Mesothelial cell of epicardium (in vitro differentiated cells): Measurements from ENCODE around the gene N4BP3. TPM values are rescaled to one million over a fixed set of nuclear protein-coding genes. Genes with fewer than 3 reads are reported as not detected.
"Not testable (repeated sequence)": the region's sequence is repeated elsewhere in the genome, so short reads cannot be mapped to it uniquely, and the experiment has no call there.

ENCODE experiments used
- DNase-seq, 2 experiments: peaks; one replicate each; pipeline ENCODE4 v3.0.0; 2021; ENCODE audit warnings: low spot score in 2 of 2; ENCODE audit not compliant: unreplicated experiment in 2 of 2
- H3K27ac Mint-ChIP-seq: 2 replicates; pipeline ENCODE4 v1.8.0; 2021; ENCODE audit warnings: mixed read lengths
- H3K27me3 Mint-ChIP-seq: 2 replicates; pipeline ENCODE4 v1.8.0; 2021; ENCODE audit warnings: low read depth, mixed read lengths
- H3K36me3 Mint-ChIP-seq: 2 replicates; pipeline ENCODE4 v1.8.0; 2021; ENCODE audit warnings: mixed read lengths
- H3K4me1 Mint-ChIP-seq: 2 replicates; pipeline ENCODE4 v1.8.0; 2021; ENCODE audit warnings: mixed read lengths
- H3K4me3 Mint-ChIP-seq: 2 replicates; pipeline ENCODE4 v1.8.0; 2021; ENCODE audit warnings: mild to moderate bottlenecking, moderate library complexity, mixed read lengths
- H3K9me3 Mint-ChIP-seq: 2 replicates; pipeline ENCODE4 v1.8.0; 2021; ENCODE audit warnings: mixed read lengths
- total RNA-seq: library from RNA; stranded (reverse); gene quantifications from 3 replicates; pipeline ENCODE4 v1.2.1, GENCODE V29; 2021
- TF ChIP-seq, protein P1 (sequence below): fragments of 200-600 bp; sonication (generic); IDR thresholded peaks from one replicate; pipeline ENCODE4 v1.5.0; 2021; ENCODE audit warnings: antibody characterized with exemption; ENCODE audit not compliant: unreplicated experiment

N4BP3 gene
- total RNA-seq, 1 donor from 2014 or later = 1.8 TPM

- Mint-ChIP-seq H3K36me3 (no peaks in the 10 kb centered on the region), H3K9me3 (no peaks in the 10 kb centered on the region), H3K27me3 (no peaks in the 10 kb centered on the region), H3K27ac (peak overlapping the region; percentile 97), H3K4me3 (peak overlapping the region; percentile 22), H3K4me1 (peaks cover 36% of the 10 kb centered on the region)
- TF ChIP-seq, protein P1, sequence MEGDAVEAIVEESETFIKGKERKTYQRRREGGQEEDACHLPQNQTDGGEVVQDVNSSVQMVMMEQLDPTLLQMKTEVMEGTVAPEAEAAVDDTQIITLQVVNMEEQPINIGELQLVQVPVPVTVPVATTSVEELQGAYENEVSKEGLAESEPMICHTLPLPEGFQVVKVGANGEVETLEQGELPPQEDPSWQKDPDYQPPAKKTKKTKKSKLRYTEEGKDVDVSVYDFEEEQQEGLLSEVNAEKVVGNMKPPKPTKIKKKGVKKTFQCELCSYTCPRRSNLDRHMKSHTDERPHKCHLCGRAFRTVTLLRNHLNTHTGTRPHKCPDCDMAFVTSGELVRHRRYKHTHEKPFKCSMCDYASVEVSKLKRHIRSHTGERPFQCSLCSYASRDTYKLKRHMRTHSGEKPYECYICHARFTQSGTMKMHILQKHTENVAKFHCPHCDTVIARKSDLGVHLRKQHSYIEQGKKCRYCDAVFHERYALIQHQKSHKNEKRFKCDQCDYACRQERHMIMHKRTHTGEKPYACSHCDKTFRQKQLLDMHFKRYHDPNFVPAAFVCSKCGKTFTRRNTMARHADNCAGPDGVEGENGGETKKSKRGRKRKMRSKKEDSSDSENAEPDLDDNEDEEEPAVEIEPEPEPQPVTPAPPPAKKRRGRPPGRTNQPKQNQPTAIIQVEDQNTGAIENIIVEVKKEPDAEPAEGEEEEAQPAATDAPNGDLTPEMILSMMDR = no peak
- DNase-seq = no peak
Observed at GRCh38 chr5:178123966-178124925, 10.9 kb downstream of the N4BP3 start.

GRCh38 chr5:178125253-178125906 lies 12.0 kb downstream of the N4BP3 start:
- H3K4me3 Mint-ChIP-seq = no peak overlapping the region
- no peaks in the 10 kb centered on the region for H3K9me3 Mint-ChIP-seq
- TF ChIP-seq, protein P1 = no peak
- peaks cover 36% of the 10 kb centered on the region for H3K4me1 Mint-ChIP-seq
- H3K36me3 Mint-ChIP-seq = no peaks in the 10 kb centered on the region
- H3K27ac Mint-ChIP-seq = no peak overlapping the region
- no peaks in the 10 kb centered on the region for H3K27me3 Mint-ChIP-seq
- no peak for DNase-seq

DNA sequence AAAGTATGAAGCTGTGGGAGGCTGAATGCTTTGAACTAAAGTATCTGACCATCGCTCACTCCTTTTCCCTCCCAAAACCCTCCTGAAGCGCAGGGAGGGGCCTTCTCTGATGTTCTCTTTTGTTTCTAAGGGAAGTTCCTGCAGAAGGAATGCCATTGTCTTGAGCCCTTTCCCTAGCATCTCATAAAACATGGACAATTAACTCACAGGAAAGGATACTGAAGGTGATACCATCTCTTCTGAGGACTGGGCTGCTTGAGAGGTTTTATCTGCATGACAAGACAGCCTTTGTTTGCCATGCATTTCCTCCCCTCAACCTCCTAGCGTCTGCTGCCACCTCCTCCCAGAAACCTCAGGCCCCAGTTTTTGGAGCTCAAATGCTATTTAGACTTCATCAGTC lies 13.2 kb downstream of the N4BP3 start:
- Mint-ChIP-seq H3K36me3 (no peaks in the 10 kb centered on the region), H3K27me3 (no peaks in the 10 kb centered on the region), H3K4me3 (no peak overlapping the region), H3K4me1 (peaks cover 38% of the 10 kb centered on the region), H3K27ac (no peak overlapping the region), H3K9me3 (no peaks in the 10 kb centered on the region)
- TF ChIP-seq, protein P1 = no peak
- no peak for DNase-seq

GRCh38 chr5:178127300-178128009 lies 14.1 kb downstream of the N4BP3 start:
- not testable (repeated sequence) for H3K27ac Mint-ChIP-seq

GRCh38 chr5:178129296-178129695 lies 16.0 kb downstream of the N4BP3 start:
- no peak overlapping the region for H3K4me3 Mint-ChIP-seq
- H3K36me3 Mint-ChIP-seq = peaks cover 7% of the 10 kb centered on the region
- no peaks in the 10 kb centered on the region for H3K9me3 Mint-ChIP-seq
- TF ChIP-seq, protein P1 = no peak
- DNase-seq = no peak
- no peaks in the 10 kb centered on the region for H3K27me3 Mint-ChIP-seq
- H3K27ac Mint-ChIP-seq = no peak overlapping the region
- H3K4me1 Mint-ChIP-seq = peaks cover 29% of the 10 kb centered on the region

More at GRCh38 chr5:178127300-178128009, 14.1 kb downstream of the N4BP3 start:
- peaks cover 43% of the 10 kb centered on the region for H3K4me1 Mint-ChIP-seq
- H3K27me3 Mint-ChIP-seq, H3K36me3 Mint-ChIP-seq, DNase-seq, H3K4me3 Mint-ChIP-seq, H3K9me3 Mint-ChIP-seq: not testable (repeated sequence)

DNA sequence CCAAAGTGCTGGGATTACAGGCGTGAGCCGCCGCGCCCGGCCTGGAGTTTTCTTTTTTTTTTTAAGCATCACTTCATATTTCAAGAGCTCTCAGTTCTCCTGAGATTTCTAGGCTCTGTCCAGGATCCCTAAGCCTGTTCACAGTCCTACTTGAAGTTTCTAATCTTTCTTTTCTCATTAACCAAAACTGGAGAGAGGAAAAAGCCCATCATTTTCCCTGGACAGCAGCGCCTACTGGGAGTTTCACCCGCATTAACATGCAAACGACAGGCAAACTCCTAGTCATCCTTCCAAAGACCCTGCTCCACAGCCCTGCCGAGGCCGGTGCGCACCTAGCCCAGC lies 16.9 kb downstream of the N4BP3 start:
- H3K36me3 Mint-ChIP-seq = peaks cover 11% of the 10 kb centered on the region
- peaks cover 22% of the 10 kb centered on the region for H3K4me1 Mint-ChIP-seq
- peak overlapping the region; percentile 87 for H3K27ac Mint-ChIP-seq
- H3K9me3 Mint-ChIP-seq, H3K27me3 Mint-ChIP-seq, DNase-seq: not testable (repeated sequence)
- H3K4me3 Mint-ChIP-seq = peak overlapping the region; percentile 69
